Progenitor cell of endocrine pancreas (in vitro differentiated cells): ENCODE data around the gene ZNF333. TPM values are rescaled to one million over a fixed set of nuclear protein-coding genes. Genes with fewer than 3 reads are reported as not detected.

ENCODE experiments used
- DNase-seq: peaks from one replicate; pipeline ENCODE4 v3.0.0; 2021; ENCODE audit warnings: low spot score; ENCODE audit not compliant: unreplicated experiment
- H3K27ac Mint-ChIP-seq: 2 replicates; pipeline ENCODE4 v1.8.0; 2021; ENCODE audit warnings: mild to moderate bottlenecking, moderate library complexity, mixed read lengths
- H3K27me3 Mint-ChIP-seq: 2 replicates; pipeline ENCODE4 v1.8.0; 2021; ENCODE audit warnings: mixed read lengths
- H3K36me3 Mint-ChIP-seq: 2 replicates; pipeline ENCODE4 v1.8.0; 2022; ENCODE audit warnings: mixed read lengths; ENCODE audit not compliant: insufficient read depth
- H3K4me1 Mint-ChIP-seq: 2 replicates; pipeline ENCODE4 v1.8.0; 2021; ENCODE audit warnings: low read depth, mixed read lengths
- H3K4me3 Mint-ChIP-seq: 2 replicates; pipeline ENCODE4 v1.8.0; 2021; ENCODE audit warnings: low read depth, mild to moderate bottlenecking, moderate library complexity, mixed read lengths
- H3K9me3 Mint-ChIP-seq: 2 replicates; pipeline ENCODE4 v1.8.0; 2021; ENCODE audit warnings: low read depth, mixed read lengths
- total RNA-seq: library from RNA; stranded (reverse); gene quantifications from 2 replicates; pipeline ENCODE4 v1.2.1, GENCODE V29; 2021
- TF ChIP-seq, protein P1 (sequence below): fragments of 200-600 bp; sonication (generic); IDR thresholded peaks from one replicate; pipeline ENCODE4 v1.5.0; 2021; ENCODE audit warnings: antibody characterized with exemption, mild to moderate bottlenecking; ENCODE audit not compliant: unreplicated experiment

Gene ZNF333
- total RNA-seq, 1 donor from 2014 or later: 21.6 TPM

DNA sequence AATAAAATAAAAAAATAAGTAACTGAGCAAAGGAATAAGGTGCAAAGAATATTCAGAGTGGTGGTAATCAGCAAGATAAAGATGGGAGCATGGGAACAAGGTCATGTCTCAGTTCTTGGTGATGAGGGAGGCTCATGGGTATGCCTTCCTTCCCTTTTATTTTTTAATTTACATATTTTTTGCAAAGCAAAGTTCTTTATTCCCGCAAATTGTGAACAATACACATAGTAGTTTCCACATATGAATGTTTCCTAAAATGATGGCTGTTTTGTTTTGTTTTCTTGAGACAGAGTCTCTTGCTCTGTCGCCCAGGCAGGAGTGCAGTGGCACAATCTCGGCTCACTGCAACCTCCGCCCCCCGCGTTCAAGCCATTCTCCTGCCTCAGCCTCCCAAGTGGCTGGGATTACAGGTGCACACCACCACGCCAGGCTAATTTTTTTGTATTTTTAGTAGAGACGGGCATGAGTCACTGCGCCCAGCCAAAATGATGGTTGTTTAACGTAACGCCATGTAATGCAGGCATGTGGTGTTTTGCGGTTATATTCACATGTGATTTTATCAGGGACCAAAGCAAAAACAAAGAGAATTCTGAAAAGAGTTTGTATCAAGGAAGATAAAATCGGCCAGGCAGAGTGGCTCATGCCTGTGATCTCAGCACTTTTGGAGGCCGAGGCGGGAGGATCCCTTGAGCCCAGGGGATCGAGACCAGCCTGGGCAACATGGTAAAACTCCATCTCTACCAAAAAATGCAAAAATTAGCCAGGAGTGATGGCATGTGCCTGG is 93.0 kb downstream of the ZNF333 start:
- TF ChIP-seq, protein P1, sequence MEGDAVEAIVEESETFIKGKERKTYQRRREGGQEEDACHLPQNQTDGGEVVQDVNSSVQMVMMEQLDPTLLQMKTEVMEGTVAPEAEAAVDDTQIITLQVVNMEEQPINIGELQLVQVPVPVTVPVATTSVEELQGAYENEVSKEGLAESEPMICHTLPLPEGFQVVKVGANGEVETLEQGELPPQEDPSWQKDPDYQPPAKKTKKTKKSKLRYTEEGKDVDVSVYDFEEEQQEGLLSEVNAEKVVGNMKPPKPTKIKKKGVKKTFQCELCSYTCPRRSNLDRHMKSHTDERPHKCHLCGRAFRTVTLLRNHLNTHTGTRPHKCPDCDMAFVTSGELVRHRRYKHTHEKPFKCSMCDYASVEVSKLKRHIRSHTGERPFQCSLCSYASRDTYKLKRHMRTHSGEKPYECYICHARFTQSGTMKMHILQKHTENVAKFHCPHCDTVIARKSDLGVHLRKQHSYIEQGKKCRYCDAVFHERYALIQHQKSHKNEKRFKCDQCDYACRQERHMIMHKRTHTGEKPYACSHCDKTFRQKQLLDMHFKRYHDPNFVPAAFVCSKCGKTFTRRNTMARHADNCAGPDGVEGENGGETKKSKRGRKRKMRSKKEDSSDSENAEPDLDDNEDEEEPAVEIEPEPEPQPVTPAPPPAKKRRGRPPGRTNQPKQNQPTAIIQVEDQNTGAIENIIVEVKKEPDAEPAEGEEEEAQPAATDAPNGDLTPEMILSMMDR: no peak
- Mint-ChIP-seq H3K9me3 (peaks cover 6% of the 10 kb centered on the region), H3K27ac (no peak overlapping the region), H3K36me3 (no peaks in the 10 kb centered on the region), H3K27me3 (peaks cover 6% of the 10 kb centered on the region), H3K4me3 (no peak overlapping the region), H3K4me1 (no peaks in the 10 kb centered on the region)
- DNase-seq: no peak

Other genes with a start within 250 kb of the ZNF333 start
- 0.34 and 0.84 TPM in 2 replicates for gene PTGER1, start 214.7 kb upstream of the ZNF333 start, total RNA-seq
- 66.5 and 77.4 TPM in 2 replicates for gene GIPC1, start 193.9 kb upstream of the ZNF333 start, total RNA-seq
- gene DNAJB1, start 171.7 kb upstream of the ZNF333 start, total RNA-seq: 94.7 and 97.0 TPM in 2 replicates
- gene TECR, start 160.5 kb upstream of the ZNF333 start, total RNA-seq: 170 and 186 TPM in 2 replicates
- 117 and 120 TPM in 2 replicates for gene NDUFB7, start 118.0 kb upstream of the ZNF333 start, total RNA-seq
- not detected in 2 replicates for gene CLEC17A, start 107.0 kb upstream of the ZNF333 start, total RNA-seq
- gene ADGRE3, start 15.2 kb upstream of the ZNF333 start, total RNA-seq: not detected in 2 replicates
- gene ADGRE2, start 88.5 kb downstream of the ZNF333 start, total RNA-seq: not detected in 2 replicates
- gene OR7A5, start 145.1 kb downstream of the ZNF333 start, total RNA-seq: not detected in 2 replicates
- not detected in 2 replicates for gene OR7C1, start 145.1 kb downstream of the ZNF333 start, total RNA-seq
- gene OR7A10, start 158.9 kb downstream of the ZNF333 start, total RNA-seq: not detected in 2 replicates
- not detected in 2 replicates for gene OR7A17, start 196.1 kb downstream of the ZNF333 start, total RNA-seq